Fibroblast of mammary gland (primary cell): ENCODE results near the gene SDK2.

Experiments
- DNase-seq: peaks from one replicate; pipeline ENCODE4 v3.0.0-alpha.2; 2010; ENCODE audit warnings: low read depth
- H3K4me3 ChIP-seq: 2 replicates; pipeline ENCODE4 v1.5.1; 2011; ENCODE audit warnings: low read depth, mild to moderate bottlenecking, low read length, moderate library complexity; ENCODE audit not compliant: control insufficient read depth
- CTCF ChIP-seq: conservative IDR thresholded peaks from 2 replicates; pipeline ENCODE4 v1.5.1; 2011; ENCODE audit warnings: low read depth, low read length, inconsistent platforms; ENCODE audit not compliant: control insufficient read depth, insufficient read depth

SDK2 gene

GRCh38 chr17:73614256-73614655, 30.0 kb downstream of the SDK2 start:
- no peak for TF ChIP-seq CTCF
- no peak overlapping the region for H3K4me3 ChIP-seq

GRCh38 chr17:73613271-73614233, 30.7 kb downstream of the SDK2 start:
- no peak for DNase-seq
- no peak overlapping the region for H3K4me3 ChIP-seq
- no peak for TF ChIP-seq CTCF

More at GRCh38 chr17:73614256-73614655, 30.0 kb downstream of the SDK2 start:
- DNase-seq: no peak

GRCh38 chr17:73612031-73612472, 32.2 kb downstream of the SDK2 start:
- no peak for TF ChIP-seq CTCF

GRCh38 chr17:73611630-73612029, 32.6 kb downstream of the SDK2 start:
- no peak overlapping the region for H3K4me3 ChIP-seq
- no peak for TF ChIP-seq CTCF
- DNase-seq: no peak

More at GRCh38 chr17:73612031-73612472, 32.2 kb downstream of the SDK2 start:
- no peak overlapping the region for H3K4me3 ChIP-seq
- DNase-seq: no peak

GRCh38 chr17:73610331-73610911, 33.8 kb downstream of the SDK2 start:
- DNase-seq: no peak
- no peak overlapping the region for H3K4me3 ChIP-seq

GRCh38 chr17:73609758-73610157, 34.5 kb downstream of the SDK2 start:
- no peak for DNase-seq
- H3K4me3 ChIP-seq: no peak overlapping the region
- TF ChIP-seq CTCF: no peak

More at GRCh38 chr17:73610331-73610911, 33.8 kb downstream of the SDK2 start:
- TF ChIP-seq CTCF: no peak
